ENCODE results near the gene VAV3.

DNA sequence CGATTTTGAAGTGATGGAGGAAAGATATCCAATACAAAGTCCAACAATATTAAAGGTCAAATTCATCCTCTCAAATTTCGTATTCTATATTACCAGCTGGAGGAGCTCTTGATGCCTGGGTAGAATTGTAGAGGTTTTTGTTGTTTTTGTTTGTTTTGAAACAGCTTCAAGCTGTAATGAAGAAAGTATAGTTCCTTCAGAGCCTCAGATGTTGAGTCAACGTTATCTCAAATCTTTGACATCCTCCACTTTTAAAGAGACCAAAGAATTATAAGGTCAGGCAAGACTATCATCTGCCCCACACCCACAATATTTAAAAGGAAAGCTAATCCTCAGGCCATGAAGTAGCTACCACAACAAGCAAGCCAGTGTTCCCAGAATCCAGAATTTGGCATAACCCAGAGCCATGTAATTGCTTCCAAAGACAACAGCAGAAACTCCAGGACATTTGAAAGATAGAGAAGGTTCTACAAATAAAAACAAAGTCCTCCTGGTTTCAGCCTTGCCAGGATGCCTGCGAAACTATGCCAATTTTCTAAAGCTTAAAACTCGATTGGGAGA is 24.9 kb downstream of the VAV3 start:
- TF ChIP-seq BMI1 (IDR thresholded peaks at IDR 0.05; ENCODE audit: borderline replicate concordance) (no peak), ZNF274 (IDR thresholded peaks at IDR 0.05; ENCODE audit: insufficient read depth, insufficient read length) (no peak), CEBPB (IDR thresholded peaks at IDR 0.05; ENCODE audit: borderline replicate concordance in 1 of 2, low read depth in 2 of 2, low read length in 2 of 2) (no peak), HDAC2 (IDR thresholded peaks at IDR 0.05) (no peak)
- TF ChIP-seq, protein P1, sequence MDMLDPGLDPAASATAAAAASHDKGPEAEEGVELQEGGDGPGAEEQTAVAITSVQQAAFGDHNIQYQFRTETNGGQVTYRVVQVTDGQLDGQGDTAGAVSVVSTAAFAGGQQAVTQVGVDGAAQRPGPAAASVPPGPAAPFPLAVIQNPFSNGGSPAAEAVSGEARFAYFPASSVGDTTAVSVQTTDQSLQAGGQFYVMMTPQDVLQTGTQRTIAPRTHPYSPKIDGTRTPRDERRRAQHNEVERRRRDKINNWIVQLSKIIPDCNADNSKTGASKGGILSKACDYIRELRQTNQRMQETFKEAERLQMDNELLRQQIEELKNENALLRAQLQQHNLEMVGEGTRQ (IDR thresholded peaks at IDR 0.05; ENCODE audit: borderline replicate concordance, low read depth, low read length) = no peak

Measured in GM12878 (cell line).